ENCODE data around the gene ATP2B2. TPM values are rescaled to one million over a fixed set of nuclear protein-coding genes. Genes with fewer than 3 reads are reported as not detected.

ATP2B2 gene
- total and polyA plus RNA-seq, 2 experiments from 2014 or later: 0.42 to 0.63 TPM

DNA sequence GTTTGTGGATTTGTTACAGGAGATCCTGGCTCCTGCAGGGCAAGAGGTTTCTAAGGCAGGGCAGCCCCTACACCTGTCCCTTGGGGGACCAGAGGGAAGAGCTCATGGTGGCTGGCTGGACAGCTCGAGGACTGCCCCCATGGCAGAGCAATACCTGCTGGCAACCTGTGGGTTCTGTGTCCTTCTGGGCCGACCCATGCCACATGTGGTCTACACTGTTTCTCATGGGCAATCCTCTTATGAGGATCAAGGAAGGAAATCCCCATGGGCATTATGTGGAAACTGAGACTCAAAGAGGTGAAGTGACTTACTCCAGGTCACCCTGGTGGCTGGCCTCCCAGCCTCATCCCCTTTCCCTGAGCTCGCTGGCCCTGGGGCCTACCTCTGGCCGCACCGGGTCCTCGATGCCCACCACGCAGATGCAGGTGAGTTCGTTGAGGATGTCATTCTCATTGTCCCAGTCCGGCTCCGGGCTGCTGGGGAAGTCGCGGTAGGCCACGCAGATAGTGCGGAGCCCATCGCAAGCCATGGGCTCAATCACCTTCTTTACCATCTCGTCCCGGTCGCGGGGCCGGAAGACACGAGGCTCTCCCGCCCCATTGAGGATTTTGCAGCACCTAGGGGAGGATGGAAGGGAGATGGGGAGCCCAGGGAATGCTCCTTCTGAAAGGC, 146.9 kb downstream of the ATP2B2 start (continued):
- TF ChIP-seq EZH2 (IDR thresholded peaks at IDR 0.05; ENCODE audit: low read depth, unreplicated experiment) (no peak), POLR2AphosphoS5 (IDR thresholded peaks at IDR 0.05; ENCODE audit: low read depth) (no peak), NANOG (IDR thresholded peaks at IDR 0.05; ENCODE audit: borderline replicate concordance) (no peak), JUNB (IDR thresholded peaks at IDR 0.05; ENCODE audit: unreplicated experiment) (no peak), ZNF114 (CRISPR knock-in tag; IDR thresholded peaks at IDR 0.05) (no peak), CREB1 (CRISPR knock-in tag; IDR thresholded peaks at IDR 0.05; ENCODE audit: low read depth) (no peak), ZNF331 (CRISPR knock-in tag; IDR thresholded peaks at IDR 0.05; ENCODE audit: low read depth) (no peak), EZH2phosphoT487 (IDR thresholded peaks at IDR 0.05; ENCODE audit: unreplicated experiment) (no peak)
- TF ChIP-seq, protein P1, sequence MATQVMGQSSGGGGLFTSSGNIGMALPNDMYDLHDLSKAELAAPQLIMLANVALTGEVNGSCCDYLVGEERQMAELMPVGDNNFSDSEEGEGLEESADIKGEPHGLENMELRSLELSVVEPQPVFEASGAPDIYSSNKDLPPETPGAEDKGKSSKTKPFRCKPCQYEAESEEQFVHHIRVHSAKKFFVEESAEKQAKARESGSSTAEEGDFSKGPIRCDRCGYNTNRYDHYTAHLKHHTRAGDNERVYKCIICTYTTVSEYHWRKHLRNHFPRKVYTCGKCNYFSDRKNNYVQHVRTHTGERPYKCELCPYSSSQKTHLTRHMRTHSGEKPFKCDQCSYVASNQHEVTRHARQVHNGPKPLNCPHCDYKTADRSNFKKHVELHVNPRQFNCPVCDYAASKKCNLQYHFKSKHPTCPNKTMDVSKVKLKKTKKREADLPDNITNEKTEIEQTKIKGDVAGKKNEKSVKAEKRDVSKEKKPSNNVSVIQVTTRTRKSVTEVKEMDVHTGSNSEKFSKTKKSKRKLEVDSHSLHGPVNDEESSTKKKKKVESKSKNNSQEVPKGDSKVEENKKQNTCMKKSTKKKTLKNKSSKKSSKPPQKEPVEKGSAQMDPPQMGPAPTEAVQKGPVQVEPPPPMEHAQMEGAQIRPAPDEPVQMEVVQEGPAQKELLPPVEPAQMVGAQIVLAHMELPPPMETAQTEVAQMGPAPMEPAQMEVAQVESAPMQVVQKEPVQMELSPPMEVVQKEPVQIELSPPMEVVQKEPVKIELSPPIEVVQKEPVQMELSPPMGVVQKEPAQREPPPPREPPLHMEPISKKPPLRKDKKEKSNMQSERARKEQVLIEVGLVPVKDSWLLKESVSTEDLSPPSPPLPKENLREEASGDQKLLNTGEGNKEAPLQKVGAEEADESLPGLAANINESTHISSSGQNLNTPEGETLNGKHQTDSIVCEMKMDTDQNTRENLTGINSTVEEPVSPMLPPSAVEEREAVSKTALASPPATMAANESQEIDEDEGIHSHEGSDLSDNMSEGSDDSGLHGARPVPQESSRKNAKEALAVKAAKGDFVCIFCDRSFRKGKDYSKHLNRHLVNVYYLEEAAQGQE (IDR thresholded peaks at IDR 0.05; ENCODE audit: unreplicated experiment): no peak
- TF ChIP-seq, protein P2, sequence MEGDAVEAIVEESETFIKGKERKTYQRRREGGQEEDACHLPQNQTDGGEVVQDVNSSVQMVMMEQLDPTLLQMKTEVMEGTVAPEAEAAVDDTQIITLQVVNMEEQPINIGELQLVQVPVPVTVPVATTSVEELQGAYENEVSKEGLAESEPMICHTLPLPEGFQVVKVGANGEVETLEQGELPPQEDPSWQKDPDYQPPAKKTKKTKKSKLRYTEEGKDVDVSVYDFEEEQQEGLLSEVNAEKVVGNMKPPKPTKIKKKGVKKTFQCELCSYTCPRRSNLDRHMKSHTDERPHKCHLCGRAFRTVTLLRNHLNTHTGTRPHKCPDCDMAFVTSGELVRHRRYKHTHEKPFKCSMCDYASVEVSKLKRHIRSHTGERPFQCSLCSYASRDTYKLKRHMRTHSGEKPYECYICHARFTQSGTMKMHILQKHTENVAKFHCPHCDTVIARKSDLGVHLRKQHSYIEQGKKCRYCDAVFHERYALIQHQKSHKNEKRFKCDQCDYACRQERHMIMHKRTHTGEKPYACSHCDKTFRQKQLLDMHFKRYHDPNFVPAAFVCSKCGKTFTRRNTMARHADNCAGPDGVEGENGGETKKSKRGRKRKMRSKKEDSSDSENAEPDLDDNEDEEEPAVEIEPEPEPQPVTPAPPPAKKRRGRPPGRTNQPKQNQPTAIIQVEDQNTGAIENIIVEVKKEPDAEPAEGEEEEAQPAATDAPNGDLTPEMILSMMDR (conservative IDR thresholded peaks at IDR 0.05; ENCODE audit: low read depth in 2 of 2): no peak

DNA sequence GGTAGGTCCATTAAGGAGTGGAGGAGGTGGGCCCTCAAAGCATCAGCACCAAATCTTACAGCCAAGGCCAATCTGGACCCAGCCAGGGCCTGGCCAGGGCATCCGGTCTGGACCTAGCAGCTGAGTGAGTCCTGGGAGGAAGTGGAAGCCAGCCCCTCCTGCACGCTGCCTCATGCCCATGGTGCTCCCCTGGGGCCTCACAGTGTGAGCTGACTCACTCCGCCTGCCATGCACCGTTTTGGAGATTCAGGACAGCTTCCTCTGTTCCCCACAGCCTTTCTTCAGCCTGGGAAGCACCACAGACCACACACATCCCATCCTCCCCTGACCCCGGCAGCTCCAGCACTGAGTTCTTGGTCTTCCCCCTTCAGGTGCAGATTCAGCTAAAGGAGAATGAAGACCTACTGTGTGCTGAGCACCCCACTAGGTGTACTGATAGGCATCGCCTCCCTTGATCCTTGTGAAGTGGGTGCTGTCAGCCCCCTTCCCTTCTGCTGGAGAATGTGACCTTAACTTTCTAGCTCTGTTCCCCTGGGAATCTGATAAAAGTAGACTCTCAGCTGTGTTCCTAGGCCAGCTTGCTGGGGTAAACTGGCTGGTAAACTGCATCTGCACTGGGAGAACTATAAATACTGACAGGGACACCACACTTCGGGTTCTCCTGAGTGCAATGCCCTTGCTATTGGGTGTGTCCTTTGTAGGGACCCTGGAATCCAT, 147.6 kb downstream of the ATP2B2 start:
- Mint-ChIP-seq H3K36me3 (ENCODE audit: low read depth) (no peaks in the 10 kb centered on the region; the same call in 2 of the 3 replicates), H3K27ac (no peak overlapping the region), H3K27me3 (ENCODE audit: insufficient read depth, low read depth, poor library complexity) (peaks cover 4% of the 10 kb centered on the region), H3K9me3 (peaks cover 5% of the 10 kb centered on the region; the same call in 2 of the 3 replicates), H3K4me1 (peaks cover 12% of the 10 kb centered on the region; the same call in 2 of the 3 replicates), H3K4me3 (no peak overlapping the region)
- Histone ChIP-seq H3F3A (replicated peaks; ENCODE audit: low read depth) (no peaks in the 10 kb centered on the region), H2AFZ (no peak overlapping the region), H3K4me2 (no peak overlapping the region), H3K79me2 (replicated peaks; ENCODE audit: insufficient read depth) (no peaks in the 10 kb centered on the region), H3K4me1 (ENCODE audit: insufficient read depth) (no peaks in the 10 kb centered on the region), H3K27ac (ENCODE audit: low read depth) (no peak overlapping the region), H3K27me3 (ENCODE audit: insufficient read depth) (no peaks in the 10 kb centered on the region), H3K36me3 (ENCODE audit: insufficient read depth) (no peaks in the 10 kb centered on the region), H4K20me1 (replicated peaks; ENCODE audit: insufficient read depth) (no peaks in the 10 kb centered on the region), H3K4me3 (no peak overlapping the region), H3K9me2 (ENCODE audit: insufficient read depth) (no peaks in the 10 kb centered on the region)
- ATAC-seq (peak; percentile 25; the same call in 1 of the 3 replicates), DNase-seq (ENCODE audit: low spot score) (no peak)
- TF ChIP-seq, protein P1 (IDR thresholded peaks at IDR 0.05; ENCODE audit: unreplicated experiment): no peak

Data from GM23338 (cell line).